GM19372 (cell line): ENCODE data around the gene MLANA.
A peak's percentile ranks its signal among the peaks of the same experiment; 100 is the strongest.

Experiments used
- ATAC-seq: cut with Tn5 transposase; IDR thresholded peaks from one replicate; pipeline ENCODE4 v1.9.1; 2021; ENCODE audit warnings: mild to moderate bottlenecking, low read depth, moderate library complexity; ENCODE audit not compliant: unreplicated experiment

MLANA gene, protein sequence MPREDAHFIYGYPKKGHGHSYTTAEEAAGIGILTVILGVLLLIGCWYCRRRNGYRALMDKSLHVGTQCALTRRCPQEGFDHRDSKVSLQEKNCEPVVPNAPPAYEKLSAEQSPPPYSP

DNA sequence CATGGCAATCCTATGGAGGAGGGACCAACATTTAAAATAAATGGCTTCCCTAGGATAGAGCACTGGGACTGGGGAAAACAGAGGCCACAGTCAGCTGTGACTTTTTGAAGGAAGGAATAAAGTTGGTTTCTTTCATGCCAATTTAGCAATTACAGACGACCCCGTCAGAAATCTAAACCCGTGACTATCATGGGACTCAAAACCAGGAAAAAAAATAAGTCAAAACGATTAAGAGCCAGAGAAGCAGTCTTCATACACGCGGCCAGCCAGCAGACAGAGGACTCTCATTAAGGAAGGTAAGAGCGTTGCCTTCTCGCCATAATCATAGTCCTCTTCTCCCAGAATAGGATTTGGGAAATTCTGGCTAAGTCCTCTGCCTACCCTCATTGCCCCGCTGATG lies at the start of gene MLANA:
MLANA (plus strand) TSS at position 249 of the 400 bp plus-strand sequence. CDS start 1,586 bp downstream, outside the sequence.
- ATAC-seq: no peak

DNA sequence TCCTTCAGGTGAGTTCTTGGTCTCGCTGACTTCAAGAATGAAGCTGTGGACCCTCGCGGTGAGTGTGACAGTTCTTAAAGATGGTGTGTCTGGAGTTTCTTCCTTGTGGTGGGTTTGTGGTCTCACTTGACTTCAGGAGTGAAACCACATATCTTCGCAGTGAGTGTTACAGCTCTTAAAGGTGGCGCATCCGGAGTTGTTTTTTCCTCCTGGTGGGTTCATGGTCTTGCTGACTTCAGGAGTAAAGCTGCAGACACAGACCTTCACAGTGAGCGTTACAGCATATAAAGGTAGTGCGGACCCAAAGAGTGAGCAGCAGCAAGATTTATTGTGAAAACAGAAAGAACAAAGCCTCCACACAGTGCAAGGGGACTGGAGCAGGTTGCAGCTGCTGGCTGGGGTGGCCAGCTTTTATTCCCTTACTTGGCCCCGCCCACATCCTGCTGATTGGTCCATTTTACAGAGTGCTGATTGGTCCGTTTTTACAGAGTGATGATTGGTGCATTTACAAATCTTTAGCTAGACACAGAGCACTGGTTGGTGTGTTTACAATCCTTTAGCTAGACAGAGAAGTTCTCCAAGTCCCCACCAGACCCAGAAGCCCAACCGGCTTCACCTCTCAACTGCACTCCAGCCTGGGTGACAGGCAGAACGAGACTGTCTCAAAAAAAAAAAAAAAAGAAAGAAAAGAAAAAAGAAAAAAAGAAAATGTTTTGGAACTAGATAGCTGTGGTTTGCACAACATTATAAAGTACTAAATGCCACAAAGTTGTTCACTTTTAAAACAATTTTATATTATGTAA lies 48.7 kb upstream of the MLANA start:
- ATAC-seq: no peak

DNA sequence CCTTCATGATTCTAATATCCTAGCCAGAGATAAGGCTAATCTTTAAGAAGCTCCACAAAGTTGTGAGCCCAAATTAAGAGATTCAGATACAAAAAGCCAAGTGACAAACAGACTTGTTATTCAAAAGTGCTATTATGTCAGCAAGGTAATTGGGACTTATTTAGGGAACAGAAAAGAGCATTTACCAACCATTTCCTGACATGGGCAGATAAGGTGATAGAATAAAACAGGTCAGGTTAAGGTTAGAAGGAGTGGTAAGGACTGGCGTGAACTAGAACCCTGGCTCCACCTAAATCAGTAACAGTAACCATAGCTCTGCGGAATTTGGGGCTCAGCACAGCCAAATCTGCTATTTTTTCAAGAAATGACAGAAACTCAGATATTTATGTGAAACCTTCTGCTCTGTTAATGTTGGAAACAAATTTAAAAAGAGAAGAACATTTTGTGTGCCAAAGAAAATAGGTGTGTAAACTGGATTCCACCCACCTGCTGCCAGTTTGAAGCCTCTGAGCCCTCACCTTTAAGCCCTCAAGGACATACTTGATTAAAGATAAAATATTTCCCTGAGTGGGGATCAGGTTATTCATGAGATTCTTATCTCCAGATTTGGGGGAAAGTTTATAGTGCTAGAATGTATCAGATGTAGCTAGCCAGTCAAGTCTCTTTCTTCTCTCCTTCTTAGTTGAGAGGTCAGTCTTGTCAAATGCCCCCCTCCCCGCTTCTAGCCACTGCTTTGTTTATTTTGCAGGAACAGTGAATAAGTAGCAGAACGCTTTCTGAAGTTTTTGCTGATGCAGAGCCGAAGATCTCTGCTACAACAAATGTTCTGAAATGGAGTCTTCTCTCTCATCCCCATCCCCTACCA lies 47.5 kb upstream of the MLANA start:
- ATAC-seq: no peak

DNA sequence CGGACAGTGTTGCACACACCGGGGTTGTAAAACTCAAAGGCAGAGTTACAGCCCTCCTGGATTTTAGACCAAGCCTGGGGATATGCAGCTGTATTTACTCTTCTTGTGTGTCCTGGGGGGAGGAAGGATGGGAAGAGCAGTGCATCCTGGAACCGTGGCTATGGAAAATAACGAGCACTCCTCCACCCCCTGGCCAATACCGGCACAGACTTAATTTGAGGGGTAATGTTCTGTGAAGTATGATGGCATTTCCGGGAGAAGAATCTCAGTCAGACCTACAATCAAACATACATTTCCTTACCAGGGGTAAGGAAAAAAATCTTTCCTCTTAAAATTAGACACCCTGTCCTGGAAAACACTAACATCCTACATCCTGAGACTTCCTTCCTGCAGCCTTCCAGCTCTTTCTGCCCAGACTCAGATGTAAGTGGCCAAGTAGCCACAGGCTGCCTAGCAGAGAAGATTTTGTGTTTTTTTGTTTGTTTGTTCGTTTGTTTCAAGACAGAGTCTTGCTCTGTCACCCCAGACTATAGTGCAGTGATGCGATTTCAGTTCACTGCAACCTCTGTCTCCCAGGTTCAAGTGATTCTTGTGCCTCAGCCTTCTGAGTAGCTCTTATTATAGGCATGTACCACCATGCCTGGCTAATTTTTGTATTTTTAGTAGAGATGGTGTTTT lies 46.8 kb upstream of the MLANA start:
- no peak for ATAC-seq

DNA sequence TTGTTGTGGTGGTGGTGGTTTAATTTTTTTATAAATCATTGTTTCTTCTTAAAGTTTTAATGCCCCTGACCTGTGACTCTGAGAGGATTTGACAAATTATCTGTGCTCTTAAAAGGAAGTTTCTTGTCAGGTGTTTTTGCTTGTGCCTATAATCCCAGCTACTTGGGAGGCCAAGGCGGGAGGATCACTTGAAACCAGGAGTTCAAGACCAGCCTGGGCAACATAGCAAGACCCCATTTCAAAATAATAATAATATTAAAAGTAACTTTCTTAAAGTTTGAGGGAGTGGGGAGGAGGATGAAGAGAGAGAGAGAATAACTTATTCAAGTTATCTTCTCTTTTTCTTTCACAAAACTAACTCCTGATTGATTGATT lies 45.5 kb upstream of the MLANA start:
- no peak for ATAC-seq

DNA sequence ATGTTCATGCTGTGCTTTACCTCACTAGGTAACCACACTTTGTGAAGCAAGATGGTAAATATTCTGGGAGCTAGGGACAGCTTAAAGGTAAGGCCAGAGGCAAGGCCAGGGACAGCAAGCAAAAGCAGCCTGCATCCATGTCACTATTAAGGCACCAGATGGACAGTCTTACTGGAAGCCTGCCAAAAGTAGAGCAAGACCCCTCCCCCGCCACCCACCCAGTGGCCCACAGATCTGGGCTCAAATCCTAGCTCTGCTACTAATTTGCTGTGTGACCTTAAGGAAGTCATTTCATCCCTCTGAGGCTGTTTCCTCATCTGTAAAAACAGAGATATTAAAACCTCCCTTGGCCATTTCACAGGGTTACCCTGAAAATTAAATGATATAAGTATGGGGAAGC lies 44.6 kb upstream of the MLANA start:
- ATAC-seq: no peak

DNA sequence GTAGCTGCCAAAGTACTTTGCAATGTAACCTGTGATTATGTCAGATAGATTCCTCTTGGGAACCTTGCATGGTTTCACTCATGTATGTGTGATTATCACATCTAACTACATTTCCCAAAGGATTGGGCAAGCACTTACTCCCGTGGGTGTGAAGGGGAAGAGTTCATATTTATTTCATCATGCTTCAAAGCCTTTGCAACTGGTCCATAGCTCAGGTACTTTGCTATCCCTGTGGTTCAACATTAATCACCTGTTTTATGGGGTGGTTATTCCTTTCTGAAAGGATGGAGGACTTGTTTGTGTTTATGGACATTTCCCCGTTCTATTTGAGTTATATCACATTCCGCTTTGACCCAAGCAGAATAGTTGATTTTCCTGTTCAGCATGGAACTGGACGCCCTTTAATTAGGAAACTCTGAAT lies 44.2 kb upstream of the MLANA start:
- ATAC-seq: no peak

DNA sequence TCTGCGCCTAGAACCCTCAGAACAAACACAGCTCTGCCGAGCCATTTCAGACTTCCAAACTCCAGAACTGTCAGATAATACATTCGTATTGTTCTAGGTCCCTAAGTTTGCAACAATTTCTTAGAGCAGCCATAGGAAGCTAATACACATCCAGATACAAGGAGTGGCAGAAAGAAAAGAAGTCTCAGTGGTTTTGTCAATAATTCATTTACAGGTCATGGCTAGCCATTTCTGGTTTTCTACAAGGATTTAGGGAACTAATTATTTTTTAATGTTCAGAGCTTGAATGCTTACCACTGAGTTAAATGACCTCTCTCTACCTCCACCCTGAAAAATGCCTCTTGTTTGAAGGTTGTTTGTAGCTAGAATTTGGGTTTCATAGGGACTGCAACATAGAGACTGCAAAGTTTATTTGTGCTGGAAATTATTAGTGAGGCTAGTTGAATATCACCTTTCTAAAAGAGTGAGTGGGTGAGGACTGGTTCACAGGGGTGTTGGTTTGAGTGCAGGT lies 42.3 kb upstream of the MLANA start:
- ATAC-seq: peak; percentile 46

DNA sequence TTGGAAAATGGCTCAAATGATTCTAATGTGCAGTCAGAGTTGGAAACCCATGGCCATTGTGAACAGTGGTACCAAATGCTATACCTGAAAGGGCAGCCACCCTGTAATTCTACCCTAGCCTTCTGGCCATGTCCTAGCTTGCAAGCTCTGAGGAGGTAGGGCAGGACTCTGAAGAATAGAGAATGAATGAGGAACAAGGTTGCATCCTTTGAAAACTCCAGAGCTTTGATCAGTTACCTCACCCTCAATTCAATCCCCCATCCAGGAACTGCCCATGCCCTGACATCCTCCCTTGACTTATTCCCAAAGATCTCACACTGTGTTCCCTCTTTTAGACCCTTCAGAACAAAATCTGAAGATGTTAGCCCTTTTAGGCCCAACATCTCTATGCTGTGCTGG lies 40.0 kb upstream of the MLANA start:
- ATAC-seq: no peak

DNA sequence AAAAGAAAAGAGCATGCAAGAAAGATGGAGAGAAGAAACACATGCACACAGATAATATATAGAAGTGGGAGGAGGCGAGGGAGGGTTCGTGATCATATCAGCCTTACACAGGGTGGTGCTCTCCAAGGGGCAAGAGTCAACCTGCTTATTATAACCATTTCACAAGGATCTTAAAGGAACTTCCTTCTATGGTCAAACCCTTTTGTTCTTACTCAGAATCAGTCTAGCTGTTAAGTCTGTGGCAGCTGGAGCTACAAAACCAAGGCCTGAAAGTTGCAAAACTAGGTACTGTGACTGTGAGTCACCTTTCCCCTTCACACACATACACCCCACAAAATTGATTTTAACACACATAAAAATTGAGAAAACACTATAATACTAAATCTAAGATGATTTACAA lies 39.2 kb upstream of the MLANA start:
- ATAC-seq: peak; percentile 71

DNA sequence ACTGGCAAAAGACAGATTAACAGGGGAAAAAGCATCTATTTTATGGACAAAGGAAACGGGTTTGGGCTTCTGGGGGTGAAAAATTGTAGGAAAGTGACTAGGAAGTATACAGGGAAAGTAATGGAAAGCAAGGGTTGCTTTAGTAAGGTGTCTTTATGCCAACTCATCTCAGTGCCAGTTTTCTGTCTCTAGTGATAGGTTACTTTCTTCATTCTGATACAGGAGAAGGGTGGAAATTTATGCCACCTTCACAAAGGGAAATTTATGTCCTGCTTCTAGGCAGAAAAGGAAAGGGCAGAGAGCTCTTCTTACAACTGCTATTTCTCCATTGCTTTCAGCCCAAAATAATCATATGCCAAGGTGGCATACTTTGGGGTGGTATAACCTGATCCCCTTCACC lies 37.7 kb upstream of the MLANA start:
- no peak for ATAC-seq

DNA sequence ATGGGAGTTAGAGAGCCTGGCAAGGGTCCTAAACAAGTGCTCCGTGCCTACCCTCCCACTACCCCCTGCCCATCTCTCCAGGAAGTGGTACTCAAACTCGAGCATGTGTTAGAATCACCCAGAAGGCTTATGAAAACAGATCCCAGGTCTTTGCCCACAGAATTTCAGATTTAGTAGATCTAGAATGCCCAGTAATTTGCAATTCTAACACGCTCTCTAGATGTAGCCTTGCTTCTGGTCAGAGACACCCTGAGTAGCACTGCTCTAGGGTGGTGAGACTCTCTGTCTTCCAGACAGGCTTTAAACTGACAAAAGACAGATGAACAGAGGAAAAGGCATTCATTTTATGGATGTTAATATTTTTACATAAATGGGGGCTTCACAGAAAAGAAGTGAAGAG lies 37.1 kb upstream of the MLANA start:
- ATAC-seq: no peak

DNA sequence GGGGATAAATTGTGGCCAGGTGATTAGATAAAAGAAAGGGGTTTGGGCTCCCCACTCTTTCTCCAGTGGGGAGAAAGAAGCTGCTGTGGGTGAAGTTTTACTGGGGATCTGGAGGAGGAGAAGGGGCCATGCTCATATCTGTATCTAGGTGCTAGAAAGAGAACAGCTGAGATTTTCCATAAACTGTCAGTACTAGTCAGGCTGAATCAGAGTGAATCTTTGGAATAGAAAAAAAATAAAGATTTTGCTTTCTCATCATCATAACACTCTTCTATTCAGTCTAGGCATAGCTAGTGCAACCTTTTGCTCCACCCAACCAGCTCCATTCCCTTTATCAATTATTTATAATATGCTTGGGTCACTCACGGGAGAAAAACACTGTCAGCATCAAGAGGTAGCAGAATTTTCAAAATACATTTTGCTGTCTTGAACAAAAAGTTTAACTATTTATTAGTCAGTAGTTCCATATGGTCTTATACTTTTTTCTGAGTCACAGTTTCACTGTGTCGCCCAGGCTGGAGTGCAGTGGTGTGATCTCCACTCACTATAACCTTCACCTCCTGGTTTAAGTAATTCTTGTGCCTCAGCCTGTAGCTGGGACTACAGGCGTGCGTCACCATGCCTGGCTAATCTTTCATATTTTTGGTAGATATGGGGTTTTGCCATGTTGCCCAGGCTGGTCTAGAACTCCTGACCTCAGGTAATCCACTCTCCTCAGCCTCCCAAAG lies 36.5 kb upstream of the MLANA start:
- no peak for ATAC-seq

DNA sequence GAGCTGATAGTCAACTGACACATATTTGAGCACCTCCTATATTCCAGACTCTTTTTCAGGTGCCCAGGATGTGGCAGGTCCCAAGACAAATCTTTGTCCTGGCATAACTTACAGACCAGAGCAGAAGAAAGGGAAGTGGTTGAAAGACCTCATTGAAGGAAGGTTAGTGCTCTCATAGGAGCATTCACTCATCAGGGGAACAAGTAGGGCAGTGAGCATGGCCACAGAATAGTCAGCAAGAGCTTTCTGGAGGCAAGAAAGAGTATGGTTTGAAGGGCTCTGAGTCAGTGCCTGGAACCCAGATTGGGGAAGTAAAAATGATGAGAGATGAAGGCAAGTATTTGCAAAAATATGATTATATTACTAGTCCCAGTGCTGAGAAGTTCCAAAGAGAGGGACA lies 32.8 kb upstream of the MLANA start:
- ATAC-seq: no peak

DNA sequence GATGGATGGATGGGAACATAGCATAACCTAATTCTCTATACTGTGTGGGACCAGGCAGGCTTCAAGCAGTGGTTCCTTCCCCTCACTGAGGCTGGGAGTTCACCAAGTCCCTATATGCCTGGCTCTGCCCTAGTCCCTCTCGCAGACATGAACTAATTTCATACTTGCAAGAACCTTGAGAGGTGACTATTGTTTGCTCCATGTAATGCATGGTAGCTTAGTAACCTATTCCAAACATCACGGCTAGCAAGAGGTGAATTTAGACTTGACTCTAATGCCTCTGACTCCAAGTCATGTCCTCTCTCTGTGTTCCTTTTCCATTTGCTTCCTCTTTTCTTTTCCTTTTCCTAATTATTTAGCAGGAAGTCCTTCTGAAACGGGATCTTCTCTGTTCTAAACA lies 31.9 kb upstream of the MLANA start:
- no peak for ATAC-seq

DNA sequence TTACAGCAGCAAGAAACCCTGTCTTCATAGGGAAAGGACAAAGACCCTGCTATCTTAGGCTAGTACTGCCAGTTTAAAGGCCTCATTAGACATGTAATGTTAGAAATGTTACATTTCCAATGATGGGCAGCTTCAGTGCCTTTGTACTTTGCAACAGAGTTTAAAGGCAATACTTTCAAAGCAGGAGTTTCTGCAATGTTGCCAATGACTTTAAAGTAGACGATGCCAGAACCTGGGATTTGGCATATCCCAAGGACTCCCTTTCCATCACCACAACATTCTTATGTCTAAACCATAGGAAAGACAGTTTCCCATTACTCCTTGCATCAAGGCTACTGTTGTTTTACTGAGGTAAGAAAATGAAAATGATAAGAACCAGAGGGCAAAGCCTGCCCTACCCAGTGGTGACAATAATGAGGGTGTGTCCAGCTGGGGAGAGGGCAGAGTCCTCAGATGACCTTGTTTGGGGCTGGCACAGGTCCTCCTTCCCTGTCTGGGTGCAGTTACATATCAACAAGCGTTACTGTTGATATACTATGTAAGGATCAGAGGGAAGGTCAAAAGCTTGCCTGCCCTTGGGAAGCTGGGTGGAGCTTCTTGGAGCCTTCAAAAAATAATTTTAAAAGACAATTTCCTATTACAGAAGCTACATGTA lies 27.5 kb upstream of the MLANA start:
- ATAC-seq: no peak

DNA sequence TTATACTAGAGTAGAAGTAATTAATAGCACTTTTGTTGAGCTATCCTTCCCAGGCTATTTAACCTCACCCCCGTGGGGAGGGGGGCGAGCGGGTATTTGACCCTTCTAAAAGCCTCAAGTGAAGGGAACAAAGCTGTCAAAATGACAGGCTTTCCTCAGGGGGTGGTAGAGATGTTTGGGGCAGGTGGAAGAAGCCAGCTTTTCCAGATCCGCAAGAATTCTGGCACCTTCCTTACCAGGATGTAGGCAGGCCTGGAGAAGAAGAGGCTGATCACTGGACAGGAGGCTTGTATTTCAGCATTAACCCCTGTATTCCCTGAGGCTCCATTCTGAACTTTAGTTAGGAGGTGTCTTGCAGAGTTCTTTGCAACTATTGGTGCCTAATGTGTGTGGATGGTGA lies 26.2 kb upstream of the MLANA start:
- no peak for ATAC-seq

DNA sequence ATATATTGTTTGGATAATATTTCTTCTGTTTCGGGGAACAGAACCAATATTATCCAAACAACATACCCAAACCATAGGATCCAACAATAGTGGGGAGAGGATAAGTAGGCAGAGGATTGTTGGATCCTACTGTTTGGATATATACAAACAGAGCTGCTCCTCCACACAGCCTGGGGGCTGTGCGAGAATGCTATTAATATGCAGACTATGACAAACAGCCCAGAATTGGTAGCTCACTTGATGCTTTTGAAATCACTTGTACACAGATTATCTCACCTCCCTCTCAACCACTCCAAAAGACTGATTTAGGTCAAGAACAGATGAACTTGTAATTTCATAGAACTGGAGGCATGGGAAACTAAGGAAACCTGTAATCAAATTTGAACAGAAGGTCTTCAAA lies 24.4 kb upstream of the MLANA start:
- no peak for ATAC-seq

DNA sequence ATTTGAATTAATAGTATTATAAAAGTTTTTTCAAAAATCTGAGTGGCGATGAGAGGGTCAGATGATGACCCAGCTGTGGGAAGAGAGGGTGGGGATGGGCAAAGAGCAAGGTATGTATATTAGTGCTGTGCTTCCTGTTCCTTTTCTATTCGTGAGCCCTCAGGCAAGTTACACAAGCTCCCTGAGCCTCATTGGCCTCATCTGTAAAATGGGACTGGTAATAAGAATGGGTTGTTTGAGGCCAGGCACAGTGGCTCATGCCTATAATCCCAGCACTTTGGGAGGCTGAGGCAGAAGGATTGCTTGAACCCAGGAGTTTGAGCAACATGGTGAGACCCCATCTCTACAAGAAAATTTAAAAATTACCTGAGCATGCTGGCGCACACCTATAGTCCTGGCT lies 24.0 kb upstream of the MLANA start:
- ATAC-seq: no peak

DNA sequence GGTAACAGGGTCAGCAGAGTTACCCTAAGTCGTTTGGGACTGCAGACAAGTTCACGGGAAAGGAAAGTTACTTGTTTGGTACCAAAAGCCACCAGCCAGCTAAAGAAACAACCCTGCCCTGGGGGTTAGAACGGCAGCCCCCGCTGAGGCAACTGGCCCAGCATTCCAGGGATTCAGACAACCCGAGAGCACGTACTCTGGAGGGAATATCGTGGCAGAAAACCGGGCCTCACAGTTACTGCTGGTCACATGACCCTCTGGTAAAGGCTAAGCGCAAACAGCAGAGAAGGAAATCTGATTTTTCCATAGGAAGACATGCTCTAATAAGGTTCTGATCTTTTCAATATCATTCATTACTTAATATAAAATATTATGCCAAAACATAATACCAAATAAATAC lies 22.5 kb upstream of the MLANA start:
- no peak for ATAC-seq
